Loucy (cell line): Measurements from ENCODE around the gene HOXD12.

ENCODE experiments used
- H2AFZ ChIP-seq: fragments of 200-600 bp; sonication (generic); 2 replicates; pipeline ENCODE4 v1.6.0; 2016; ENCODE audit warnings: antibody characterized with exemption, mild to moderate bottlenecking, low read length, moderate library complexity
- H3F3A ChIP-seq: fragments of 200-600 bp; 2 replicates; pipeline ENCODE4 v1.6.0; 2016; ENCODE audit warnings: antibody characterized with exemption, low read depth, mild to moderate bottlenecking
- H3K27me3 ChIP-seq: fragments of 200-600 bp; sonication (generic); 2 replicates; pipeline ENCODE4 v1.6.1; 2014; ENCODE audit warnings: low read length, mild to moderate bottlenecking; ENCODE audit not compliant: insufficient read depth, poor library complexity, severe bottlenecking
- H3K36me3 ChIP-seq: fragments of 200-600 bp; sonication (generic); 2 replicates; pipeline ENCODE4 v1.6.1; 2016; ENCODE audit warnings: low read length; ENCODE audit not compliant: insufficient read depth
- H3K4me1 ChIP-seq: fragments of 200-600 bp; sonication (generic); 2 replicates; pipeline ENCODE4 v1.5.1; 2014; ENCODE audit warnings: low read length, mild to moderate bottlenecking; ENCODE audit not compliant: insufficient read depth, poor library complexity, severe bottlenecking
- H3K4me2 ChIP-seq: fragments of 200-600 bp; sonication (generic); 2 replicates; pipeline ENCODE4 v1.6.0; 2014; ENCODE audit warnings: antibody characterized with exemption, low read length, low read depth, mild to moderate bottlenecking; ENCODE audit not compliant: poor library complexity, severe bottlenecking
- H3K4me3 ChIP-seq: fragments of 200-600 bp; sonication (generic); 2 replicates; pipeline ENCODE4 v1.5.1; 2014; ENCODE audit warnings: low read length, mild to moderate bottlenecking, mixed read lengths; ENCODE audit not compliant: poor library complexity, severe bottlenecking
- H3K79me2 ChIP-seq: fragments of 200-600 bp; sonication (generic); 2 replicates; pipeline ENCODE4 v1.6.1; 2014; ENCODE audit warnings: low read length; ENCODE audit not compliant: insufficient read depth
- H3K9ac ChIP-seq: fragments of 200-600 bp; sonication (generic); 2 replicates; pipeline ENCODE4 v1.6.0; 2014; ENCODE audit warnings: mild to moderate bottlenecking, low read depth, low read length, moderate library complexity; ENCODE audit not compliant: poor library complexity, severe bottlenecking
- H3K9me2 ChIP-seq: fragments of 200-600 bp; sonication (generic); replicated peaks from 2 replicates; pipeline ENCODE4 v1.6.1; 2016; ENCODE audit warnings: low read depth, low read length, mixed read lengths
- H3K9me3 ChIP-seq: fragments of 200-600 bp; sonication (generic); 2 replicates; pipeline ENCODE4 v1.6.1; 2014; ENCODE audit warnings: mild to moderate bottlenecking, antibody characterized with exemption, low read length, low read depth; ENCODE audit not compliant: insufficient read depth
- H4K20me1 ChIP-seq: fragments of 200-600 bp; sonication (generic); 2 replicates; pipeline ENCODE4 v1.6.0; 2014; ENCODE audit warnings: antibody characterized with exemption, low read length, mild to moderate bottlenecking; ENCODE audit not compliant: insufficient read depth, poor library complexity, severe bottlenecking
- CTCF ChIP-seq: fragments of 200-600 bp; sonication (generic); conservative IDR thresholded peaks from 2 replicates; pipeline ENCODE4 v1.5.1; 2014; ENCODE audit warnings: mild to moderate bottlenecking, antibody characterized with exemption, low read length
- EZH2phosphoT487 ChIP-seq: fragments of 200-600 bp; IDR thresholded peaks from 2 replicates; pipeline ENCODE4 v1.6.1; 2018; ENCODE audit warnings: antibody characterized with exemption, mild to moderate bottlenecking, moderate library complexity, borderline replicate concordance

Gene HOXD12

GRCh38 chr2:176149939-176150583 is 50.5 kb downstream of the HOXD12 start:
- H3K27me3 ChIP-seq, result no peaks in the 10 kb centered on the region

GRCh38 chr2:176150584-176151441 is 51.2 kb downstream of the HOXD12 start:
- Histone ChIP-seq H3K4me2 (no peak overlapping the region), H3K9ac (no peak overlapping the region), H3K9me3 (no peaks in the 10 kb centered on the region), H2AFZ (no peak overlapping the region), H3K79me2 (no peaks in the 10 kb centered on the region), H3K36me3 (no peaks in the 10 kb centered on the region), H3K4me1 (no peaks in the 10 kb centered on the region), H3K9me2 (no peaks in the 10 kb centered on the region), H3K27me3 (no peaks in the 10 kb centered on the region), H3K4me3 (no peak overlapping the region), H4K20me1 (no peaks in the 10 kb centered on the region), H3F3A (no peaks in the 10 kb centered on the region)
- TF ChIP-seq EZH2phosphoT487 (no peak), CTCF (no peak)

More at GRCh38 chr2:176149939-176150583, 50.5 kb downstream of the HOXD12 start:
- no peaks in the 10 kb centered on the region for H3K36me3 ChIP-seq
- no peak for TF ChIP-seq EZH2phosphoT487
- no peak for TF ChIP-seq CTCF
- H3K79me2 ChIP-seq, result no peaks in the 10 kb centered on the region
- H3K9me3 ChIP-seq, result no peaks in the 10 kb centered on the region
- no peaks in the 10 kb centered on the region for H3K9me2 ChIP-seq
- no peaks in the 10 kb centered on the region for H3K4me1 ChIP-seq
- no peaks in the 10 kb centered on the region for H4K20me1 ChIP-seq
- no peaks in the 10 kb centered on the region for H3F3A ChIP-seq
- H3K4me3 ChIP-seq, result no peak overlapping the region
- H3K4me2 ChIP-seq, result no peak overlapping the region
- H3K9ac ChIP-seq, result no peak overlapping the region
- no peak overlapping the region for H2AFZ ChIP-seq

- H3K36me3 ChIP-seq, result no peaks in the 10 kb centered on the region
- H3K27me3 ChIP-seq, result no peaks in the 10 kb centered on the region
- H3K9ac ChIP-seq, result no peak within 1 kb of the TSS
- H3K4me1 ChIP-seq, result no peaks in the 10 kb centered on the region
- H3F3A ChIP-seq, result no peaks in the 10 kb centered on the region
- H3K4me2 ChIP-seq, result no peak within 1 kb of the TSS
- no peaks in the 10 kb centered on the region for H3K79me2 ChIP-seq
- no peak within 1 kb of the TSS for H3K4me3 ChIP-seq
- no peaks in the 10 kb centered on the region for H3K9me3 ChIP-seq
- H2AFZ ChIP-seq, result no peak within 1 kb of the TSS
- no peaks in the 10 kb centered on the region for H4K20me1 ChIP-seq
- TF ChIP-seq EZH2phosphoT487, result no peak
- TF ChIP-seq CTCF, result no peak
- H3K9me2 ChIP-seq, result no peaks in the 10 kb centered on the region
Observed at GRCh38 chr2:176151442-176152287, 52.1 kb downstream of the HOXD12 start, which contains the start of gene HOXD4. Gene HOXD4, plus strand, starts transcription at chr2:176151550. Its CDS starts 84 bp downstream, at chr2:176151634.
